A204.1 (cell line): ENCODE data around the gene NTNG2.

ENCODE experiments used
- FAIRE-seq: peaks from 2 replicates; lab custom pipeline; 2012; peaks lifted over from hg19 to GRCh38; lab: Jason Lieb, UNC

Gene NTNG2

DNA sequence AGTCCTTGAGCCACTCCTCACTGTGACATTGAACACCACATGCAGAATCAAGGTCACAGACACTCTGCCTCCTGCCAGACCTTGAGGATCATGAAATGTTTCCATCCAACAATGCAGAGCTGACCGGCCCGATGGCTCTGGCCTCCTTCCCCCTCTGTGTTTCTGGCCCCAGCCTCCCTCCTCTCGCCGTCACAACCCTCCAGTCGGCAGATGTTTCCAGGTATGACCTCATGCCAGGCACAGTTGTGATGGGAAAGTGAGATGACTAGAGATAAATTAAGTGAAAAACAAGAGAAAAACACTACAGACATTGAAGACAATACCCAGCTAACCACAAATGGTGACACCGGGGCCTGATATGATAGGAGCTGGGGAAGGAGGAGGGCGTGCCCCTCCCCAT is 9.8 kb downstream of the NTNG2 start:
- no peak for FAIRE-seq

GRCh38 chr9:132172185-132172584 is 10.3 kb downstream of the NTNG2 start:
- no peak for FAIRE-seq

- FAIRE-seq, result no peak
Observed at GRCh38 chr9:132175431-132175830, 13.6 kb downstream of the NTNG2 start.

GRCh38 chr9:132176338-132176737 is 14.5 kb downstream of the NTNG2 start:
- FAIRE-seq, result no peak

GRCh38 chr9:132181796-132182313 is 20.0 kb downstream of the NTNG2 start:
- no peak for FAIRE-seq

DNA sequence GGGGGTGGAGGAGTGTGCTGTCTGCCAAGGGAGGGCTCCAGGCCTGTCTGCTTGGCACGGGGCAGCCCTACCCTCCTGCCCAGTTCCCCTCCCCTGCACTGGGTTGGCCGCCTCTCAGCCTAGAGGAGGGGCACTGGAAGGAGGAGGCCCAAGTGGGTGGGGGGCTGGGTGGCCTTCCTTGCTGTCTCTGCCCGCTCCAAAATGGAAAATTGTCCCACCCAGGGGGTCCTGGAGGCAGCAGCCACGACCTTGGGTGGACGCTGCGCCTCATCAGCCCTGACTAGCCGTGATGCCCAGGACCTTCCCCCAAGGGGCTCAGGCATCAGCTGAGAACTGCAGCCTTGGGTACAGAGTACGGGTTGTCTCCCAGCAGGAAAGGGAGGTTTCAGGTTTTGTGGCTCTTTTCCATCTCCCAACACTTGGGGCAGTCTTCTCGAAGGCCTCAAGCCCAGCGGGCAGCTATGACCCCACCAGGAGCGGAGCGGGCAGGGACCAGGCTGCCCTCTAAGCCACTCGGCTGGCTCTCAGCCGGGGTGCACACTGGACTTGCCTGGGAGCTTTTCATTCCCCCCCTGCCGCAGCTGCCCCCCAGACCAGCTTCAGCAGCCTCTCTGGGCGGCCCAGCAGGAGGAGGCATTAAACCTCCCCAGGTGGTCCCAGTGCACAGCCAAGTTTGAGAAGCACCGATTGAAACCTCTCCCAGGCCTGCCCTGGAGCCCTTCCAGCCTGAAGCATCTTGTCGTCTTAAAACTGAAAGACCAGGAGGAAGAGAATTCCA is 20.6 kb downstream of the NTNG2 start:
- no peak for FAIRE-seq

GRCh38 chr9:132183134-132183533 is 21.3 kb downstream of the NTNG2 start:
- FAIRE-seq, result no peak

GRCh38 chr9:132183715-132184114 is 21.9 kb downstream of the NTNG2 start:
- no peak for FAIRE-seq

GRCh38 chr9:132184124-132184523 is 22.3 kb downstream of the NTNG2 start:
- no peak for FAIRE-seq

DNA sequence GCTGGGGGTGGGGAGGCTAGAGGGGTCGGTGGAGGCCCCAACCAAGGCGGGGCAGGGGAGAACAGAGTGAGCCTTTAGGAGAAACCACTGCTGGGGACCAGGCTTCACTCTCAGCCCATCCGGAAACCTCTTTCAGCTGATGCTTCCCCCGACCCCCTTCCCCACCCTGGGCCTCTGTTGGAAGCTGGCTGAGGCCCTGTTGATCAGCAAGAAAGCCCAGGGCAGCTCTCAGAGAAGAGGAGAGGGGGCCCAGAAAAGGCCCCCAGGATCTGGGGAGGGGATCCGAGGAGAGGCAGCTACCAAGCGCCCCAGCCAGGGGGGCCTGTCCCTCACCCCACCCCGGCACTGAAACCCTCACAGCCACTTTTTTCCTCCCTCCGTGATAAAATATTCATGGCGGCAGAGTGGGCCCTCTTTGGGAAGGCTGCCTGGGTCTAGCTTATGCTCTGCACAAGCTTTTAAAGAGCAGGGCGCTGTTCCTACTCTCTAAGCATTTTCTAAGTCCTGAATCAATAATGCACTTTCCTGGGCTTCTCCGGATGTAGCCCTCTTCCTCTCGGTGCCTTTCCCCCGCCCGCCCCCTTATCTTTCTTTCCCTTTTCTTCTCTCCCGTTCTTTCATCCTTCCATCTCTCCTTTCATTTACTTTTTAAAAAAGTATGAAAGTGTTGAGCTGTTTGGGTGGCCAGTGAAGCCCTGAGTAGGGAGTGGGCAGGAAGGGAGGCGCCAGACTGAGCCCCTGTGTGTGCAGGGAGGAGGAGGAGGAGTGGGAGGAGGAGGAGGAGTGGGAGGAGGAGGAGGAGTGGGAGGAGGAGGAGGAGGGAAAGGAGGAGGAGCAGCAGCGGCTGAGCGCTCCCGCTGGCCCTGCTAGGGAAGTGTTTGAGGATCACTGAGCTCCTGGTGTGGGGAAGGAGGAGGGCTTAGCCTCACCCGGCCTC is 23.5 kb downstream of the NTNG2 start:
- no peak for FAIRE-seq

- FAIRE-seq, result no peak
Observed at GRCh38 chr9:132187121-132187620, 25.3 kb downstream of the NTNG2 start.

DNA sequence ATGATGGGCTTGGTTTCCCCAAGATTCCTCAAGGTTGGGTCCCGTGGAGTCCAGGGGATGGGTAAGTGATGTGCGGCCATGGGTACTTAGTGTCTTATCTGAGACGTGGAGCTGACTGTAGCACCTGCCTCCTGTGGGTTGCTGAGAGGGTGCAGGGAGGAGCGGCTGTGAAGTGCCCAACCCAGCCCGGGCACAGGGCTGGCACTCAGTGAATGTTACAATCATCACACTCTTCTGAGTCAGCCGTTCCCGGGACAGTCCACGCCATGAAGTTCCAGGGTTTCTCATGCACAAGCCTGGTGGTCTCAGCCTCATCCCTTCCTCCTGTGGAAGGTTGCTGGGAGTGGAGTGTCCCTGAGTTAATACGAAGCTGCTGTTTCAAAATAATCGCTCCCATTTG is 29.1 kb downstream of the NTNG2 start:
- FAIRE-seq, result no peak

DNA sequence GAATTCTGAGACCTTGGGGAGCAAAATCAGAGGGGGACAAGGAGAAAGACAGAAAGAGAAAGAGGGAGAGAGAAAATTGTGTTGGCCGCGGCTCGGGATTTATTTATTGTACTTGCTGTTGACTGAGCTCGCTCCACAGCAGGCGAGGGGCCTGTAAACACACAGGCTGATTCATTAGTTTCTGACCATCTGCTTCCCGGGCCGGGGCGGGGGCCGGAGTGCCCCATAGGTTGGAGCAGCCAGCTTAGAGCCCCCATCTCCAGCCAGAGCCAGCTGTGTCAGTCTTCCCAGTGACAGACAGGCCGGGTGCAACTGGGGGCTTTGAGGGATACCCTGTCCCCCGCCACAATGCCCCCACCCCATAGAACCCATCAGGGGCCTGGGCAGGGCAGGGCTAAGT is 30.9 kb downstream of the NTNG2 start:
- no peak for FAIRE-seq

- FAIRE-seq, result no peak
Observed at GRCh38 chr9:132193227-132194124, 31.6 kb downstream of the NTNG2 start.

DNA sequence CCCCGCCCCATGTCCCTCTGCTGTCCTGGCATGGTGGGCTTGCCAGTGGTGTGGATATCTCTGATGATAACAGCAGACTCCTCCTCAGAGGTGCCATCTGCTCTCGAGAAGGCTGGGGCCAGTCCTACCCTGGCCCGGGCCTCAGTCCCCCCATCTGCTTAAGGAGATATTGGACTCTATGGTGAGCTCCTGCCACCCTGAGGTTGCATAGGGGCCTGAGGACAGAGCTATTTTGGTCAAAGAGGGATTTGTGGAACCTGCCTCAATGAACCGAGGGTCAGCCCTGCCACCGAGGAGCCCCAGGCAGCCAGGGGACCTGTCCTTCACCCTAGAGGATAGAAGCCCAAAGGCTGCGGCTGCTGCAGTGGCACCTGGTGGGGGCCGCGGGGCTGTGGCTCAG is 32.6 kb downstream of the NTNG2 start:
- FAIRE-seq, result no peak

GRCh38 chr9:132197315-132197714 is 35.5 kb downstream of the NTNG2 start:
- no peak for FAIRE-seq

- FAIRE-seq, result no peak
Observed at GRCh38 chr9:132197856-132198550, 36.1 kb downstream of the NTNG2 start.

- FAIRE-seq, result no peak
Observed at GRCh38 chr9:132199056-132199455, 37.2 kb downstream of the NTNG2 start.

DNA sequence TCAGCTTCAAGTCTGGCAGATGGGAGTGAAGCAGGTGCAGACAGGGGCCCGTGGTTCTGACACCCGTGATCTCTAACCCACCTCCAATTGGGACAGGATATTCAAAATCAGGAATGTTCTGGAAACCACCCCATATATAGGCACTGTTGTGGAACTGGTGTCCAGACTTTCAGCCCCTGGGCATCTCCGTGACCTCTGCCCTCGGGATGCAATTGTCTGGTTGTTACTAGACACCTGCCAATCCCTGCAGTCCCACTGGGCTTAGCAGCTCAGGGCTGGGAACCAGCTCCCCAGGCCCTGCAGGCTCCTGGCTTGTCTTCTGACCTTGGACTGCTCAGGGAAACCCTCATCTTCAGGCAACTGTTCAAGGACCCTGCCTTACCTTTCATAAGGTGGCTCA is 38.8 kb downstream of the NTNG2 start:
- FAIRE-seq, result no peak

DNA sequence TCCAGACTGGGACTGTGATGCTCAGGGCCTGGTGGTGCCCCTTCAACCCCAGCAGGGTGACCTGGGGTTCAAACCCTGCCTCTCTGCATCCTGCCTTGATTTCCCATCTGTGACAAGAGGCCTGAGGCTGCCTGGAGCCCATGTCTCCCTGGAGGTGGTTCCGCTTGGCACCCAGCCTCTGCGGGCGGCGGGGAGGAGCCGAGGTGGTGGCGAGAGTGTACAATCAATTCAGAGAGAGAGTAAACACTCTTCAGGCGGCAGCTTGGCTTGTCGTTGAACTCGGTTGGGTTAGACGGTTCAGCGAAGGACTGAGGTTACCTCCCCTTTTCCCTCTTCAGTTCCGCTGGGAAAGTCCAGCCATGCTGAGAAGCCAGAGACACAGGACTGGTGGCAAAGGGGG is 39.3 kb downstream of the NTNG2 start:
- no peak for FAIRE-seq
